Transverse colon (tissue), 4 donors: ENCODE results near the gene FKBP14. TPM values are rescaled to one million over a fixed set of nuclear protein-coding genes. Genes with fewer than 3 reads are reported as not detected.

Source experiments
- DNase-seq: peaks from one replicate; pipeline ENCODE4 v3.0.0-alpha.2; 2019
- H3K27ac ChIP-seq, 4 donors: fragments of 200-600 bp; sonication (generic); 2 replicates each; pipeline ENCODE4 v1.5.1; 2016 to 2018; ENCODE audit warnings: inconsistent platforms in 4 of 4
- H3K27me3 ChIP-seq: fragments of 200-600 bp; sonication (generic); 2 replicates; pipeline ENCODE4 v1.5.1; 2017; ENCODE audit warnings: inconsistent platforms
- H3K36me3 ChIP-seq, 4 donors: fragments of 200-600 bp; sonication (generic); 2 replicates each; pipeline ENCODE4 v1.5.1; 2017 to 2019; ENCODE audit warnings: inconsistent platforms in 4 of 4
- H3K4me1 ChIP-seq, 4 donors: fragments of 200-600 bp; sonication (generic); 2 replicates each; pipeline ENCODE4 v1.5.1; 2017 to 2020; ENCODE audit warnings: inconsistent platforms in 4 of 4
- H3K4me3 ChIP-seq, 4 donors: fragments of 200-600 bp; sonication (generic); 1 replicate in 1 of 4; 2 replicates in 3 of 4; pipeline versions ENCODE4 v1.5.1 to v1.6.1; 2017 to 2019; ENCODE audit warnings: inconsistent platforms in 4 of 4
- H3K9me3 ChIP-seq, 2 donors: fragments of 200-600 bp; sonication (generic); 2 replicates each; pipeline ENCODE4 v1.5.1; 2017 to 2019; ENCODE audit warnings: inconsistent platforms in 2 of 2
- CTCF ChIP-seq, 5 experiments: fragments of 200-600 bp in 3 of 5; fragments of 450-650 bp in 2 of 5; sonication (generic) in 3 of 5; IDR thresholded peaks; 1 replicate in 2 of 5; 2 replicates in 3 of 5; pipeline ENCODE4 v1.5.1; 2016 to 2017; ENCODE audit warnings: antibody characterized with exemption in 5 of 5, inconsistent platforms in 3 of 5, mild to moderate bottlenecking in 2 of 5, moderate library complexity in 1 of 5
- EP300 ChIP-seq: sonication (generic); formaldehyde crosslinking; IDR thresholded peaks from one replicate; pipeline ENCODE4 v1.6.1; 2017; ENCODE audit warnings: antibody characterized with exemption, low read depth
- POLR2A ChIP-seq: fragments of 450-650 bp; IDR thresholded peaks from one replicate; pipeline ENCODE4 v1.6.1; 2016; ENCODE audit warnings: antibody characterized with exemption, mild to moderate bottlenecking, moderate library complexity
- POLR2AphosphoS5 ChIP-seq, 3 donors: sonication (generic); formaldehyde crosslinking; IDR thresholded peaks; one replicate each; pipeline ENCODE4 v1.6.1; 2016; ENCODE audit warnings: antibody characterized with exemption in 3 of 3
- WGBS, 2 donors: methylation state at CpG; one replicate each; pipeline ENCODE4 v1.1.5; 2018; ENCODE audit warnings: low coverage in 1 of 2; 5-methylcytosine and 5-hydroxymethylcytosine counted together
- in situ Hi-C, 4 donors: fragments of 200-750 bp; cut with MboI; loops; one replicate each; pipeline versions ENCODE4 v1.15.0 to v1.15.1; 2017; ENCODE audit warnings: low sequenced_read_pairs in 3 of 4, low pct_ligation_motif_present in 1 of 4, low pct_unique_long_range_greater_than_20kb in 1 of 4
- intact Hi-C: fragments of 100-400 bp; cut with DNase I; formaldehyde crosslinking; loops from one replicate; pipeline ENCODE4 v1.15.1; 2023; ENCODE audit warnings: low total_unique reads
- total RNA-seq, 4 donors: library from RNA; depleted of rRNA; stranded (reverse); fragments of >200 nt; gene quantifications; one replicate each; pipeline ENCODE4 v1.1.0, GENCODE V29; 2016

Gene FKBP14
- total RNA-seq, 4 donors from 2014 or later, result 0.75 to 12.7 (median 9.6) TPM

GRCh38 chr7:30049173-30049572 lies 22.7 kb upstream of the FKBP14 start:
- H3K4me1 ChIP-seq, result no peaks in the 10 kb centered on the region
- peaks cover 0 to 32% (median 15%) of the 10 kb centered on the region in 4 donors for H3K36me3 ChIP-seq
- in situ Hi-C loops, result no loop called here
- WGBS, 2 donors, result 92 to 97% methylated on average over 4 of the region's 4 CpGs
- H3K9me3 ChIP-seq, result no peaks in the 10 kb centered on the region
- H3K27me3 ChIP-seq, result no peaks in the 10 kb centered on the region
- no peak for DNase-seq
- intact Hi-C loops, result no loop called here
- no peak for TF ChIP-seq CTCF (IDR thresholded peaks at IDR 0.05)
- no peak for TF ChIP-seq POLR2A
- TF ChIP-seq POLR2AphosphoS5 (IDR thresholded peaks at IDR 0.05), result no peak
- no peak for TF ChIP-seq EP300
- no peak overlapping the region for H3K4me3 ChIP-seq
- no peak overlapping the region for H3K27ac ChIP-seq

DNA sequence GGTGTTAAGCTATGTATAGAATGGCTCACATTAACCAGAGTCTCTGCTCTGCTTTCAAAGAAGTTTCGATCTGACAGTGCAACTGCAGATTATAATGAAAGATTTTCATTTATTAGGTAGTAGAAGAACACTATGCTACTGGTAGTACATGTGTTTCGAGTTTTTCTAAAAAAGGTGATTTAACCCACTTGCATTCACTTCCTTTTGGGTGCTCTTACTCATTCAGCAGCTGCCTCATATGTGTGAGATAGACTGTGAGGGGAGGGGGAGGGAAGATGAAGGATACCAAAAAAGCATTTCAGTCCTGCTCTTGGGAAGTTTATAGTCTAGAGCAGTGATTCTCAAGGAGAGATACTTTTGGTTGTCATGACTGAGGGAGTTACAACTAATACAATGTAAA lies 22.1 kb upstream of the FKBP14 start:
- no peak overlapping the region for H3K27ac ChIP-seq
- in situ Hi-C loops, result no loop called here
- WGBS, 2 donors, result 90 to 100% methylated on average over 1 to 2 of the region's 2 CpGs
- H3K36me3 ChIP-seq, result peaks cover 0 to 32% (median 15%) of the 10 kb centered on the region in 4 donors
- no peak for DNase-seq
- H3K27me3 ChIP-seq, result no peaks in the 10 kb centered on the region
- no peak overlapping the region for H3K4me3 ChIP-seq
- no peak for TF ChIP-seq EP300
- TF ChIP-seq CTCF (IDR thresholded peaks at IDR 0.05), result no peak
- no peak for TF ChIP-seq POLR2A
- TF ChIP-seq POLR2AphosphoS5 (IDR thresholded peaks at IDR 0.05), result no peak
- no peaks in the 10 kb centered on the region for H3K9me3 ChIP-seq
- intact Hi-C loops, result no loop called here
- no peaks in the 10 kb centered on the region for H3K4me1 ChIP-seq

DNA sequence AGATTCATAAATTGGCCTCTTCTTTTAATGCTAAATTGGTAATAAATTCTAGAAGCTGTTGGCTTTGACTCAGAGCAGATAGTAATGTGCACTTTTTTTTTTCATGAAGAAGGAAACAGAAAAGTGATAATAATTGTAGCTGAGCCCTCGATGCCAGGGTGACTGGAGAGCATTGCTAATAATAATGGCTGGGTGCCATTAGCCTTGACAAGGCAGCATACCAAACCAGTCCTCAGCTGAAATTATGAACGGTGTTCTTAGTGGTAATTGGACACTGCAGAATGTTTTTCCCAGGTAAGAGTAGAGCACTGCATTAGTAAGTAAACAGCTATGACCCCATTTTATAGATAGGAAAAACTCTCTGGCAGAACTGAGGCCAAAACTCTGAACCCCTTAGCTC lies 20.6 kb upstream of the FKBP14 start:
- no peaks in the 10 kb centered on the region for H3K27me3 ChIP-seq
- no peaks in the 10 kb centered on the region for H3K9me3 ChIP-seq
- DNase-seq, result no peak
- in situ Hi-C loops (no loop called here), intact Hi-C loops (no loop called here)
- no peak overlapping the region for H3K27ac ChIP-seq
- WGBS, 2 donors, result 81% methylated on average over 2 of the region's 2 CpGs; no CpG with 5 or more reads in 1 of the 2 donors
- no peaks in the 10 kb centered on the region for H3K4me1 ChIP-seq
- H3K36me3 ChIP-seq, result peaks cover 0 to 32% (median 11%) of the 10 kb centered on the region in 4 donors
- TF ChIP-seq EP300 (no peak), POLR2A (no peak)
- H3K4me3 ChIP-seq, result no peak overlapping the region

- 67 to 87% methylated on average over 1 to 3 of the region's 3 CpGs for WGBS, 2 donors
- TF ChIP-seq POLR2AphosphoS5 (IDR thresholded peaks at IDR 0.05), result no peak
- Histone ChIP-seq H3K27ac (no peak overlapping the region), H3K9me3 (no peaks in the 10 kb centered on the region), H3K4me3 (no peak overlapping the region), H3K36me3 (peaks cover 0 to 32% (median 9%) of the 10 kb centered on the region in 4 donors), H3K27me3 (no peaks in the 10 kb centered on the region), H3K4me1 (peaks cover 0 to 2% (median 0%) of the 10 kb centered on the region in 4 donors)
- in situ Hi-C loops (no loop called here), intact Hi-C loops (no loop called here)
- no peak for DNase-seq
Observed at GRCh38 chr7:30046127-30046770, 19.7 kb upstream of the FKBP14 start.

DNA sequence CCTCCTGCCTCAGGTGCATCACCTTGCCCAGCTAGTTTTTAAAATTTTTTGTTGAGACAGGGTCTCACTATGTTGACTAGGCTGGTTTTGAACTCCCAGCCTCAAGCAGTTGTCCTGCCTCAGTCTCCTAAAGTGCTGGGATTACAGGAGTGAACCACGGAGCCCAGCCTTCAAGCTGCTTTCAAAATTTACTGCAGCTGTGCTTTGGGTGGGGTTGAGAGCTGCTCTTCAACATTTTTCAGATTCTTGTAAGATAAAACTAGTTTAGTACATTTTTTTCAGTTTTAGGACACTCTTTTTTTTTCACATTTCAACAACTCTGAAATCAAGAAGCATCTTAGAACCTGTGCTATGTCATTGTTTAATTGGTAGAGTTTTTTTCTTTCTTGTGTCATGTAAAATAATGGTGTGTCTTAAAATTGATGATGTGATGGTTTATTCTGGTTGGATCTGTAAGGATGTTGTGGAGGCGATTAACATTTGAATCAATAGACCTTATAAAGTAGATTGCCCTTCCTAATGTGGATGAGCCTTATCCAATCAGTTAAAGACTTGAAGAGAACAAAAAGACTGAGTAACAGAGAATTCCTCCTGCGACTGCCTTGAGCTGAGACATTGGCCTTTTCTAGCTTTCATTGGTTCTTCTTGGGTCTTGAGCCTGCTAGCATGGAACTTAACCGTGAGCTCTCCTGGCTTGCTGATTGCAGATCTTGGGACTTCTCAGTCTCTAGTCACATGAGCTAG lies 15.2 kb upstream of the FKBP14 start:
- no peak for DNase-seq
- in situ Hi-C loops (no loop called here), intact Hi-C loops (no loop called here)
- H3K4me3 ChIP-seq, result no peak overlapping the region
- no peaks in the 10 kb centered on the region for H3K9me3 ChIP-seq
- peaks cover 0 to 21% (median 0%) of the 10 kb centered on the region in 4 donors for H3K4me1 ChIP-seq
- no peaks in the 10 kb centered on the region for H3K27me3 ChIP-seq
- H3K36me3 ChIP-seq, result peaks cover 0 to 12% (median 6%) of the 10 kb centered on the region in 4 donors
- TF ChIP-seq EP300 (no peak), POLR2A (no peak), POLR2AphosphoS5 (IDR thresholded peaks at IDR 0.05) (no peak), CTCF (IDR thresholded peaks at IDR 0.05) (no peak)
- no peak overlapping the region for H3K27ac ChIP-seq
- 69 to 89% methylated on average over 4 of the region's 4 CpGs for WGBS, 2 donors
